Femur (tissue), 1 donor: Measurements from ENCODE around the gene HLCS.
"Not testable (repeated sequence)": the region's sequence is repeated elsewhere in the genome, so short reads cannot be mapped to it uniquely, and the experiment has no call there.

ENCODE experiments used
- DNase-seq: peaks from one replicate; pipeline ENCODE4 v3.0.0-alpha.2; 2017

HLCS gene

GRCh38 chr21:36966066-36966820 lies at the start of gene HLCS:
Gene HLCS, minus strand, starts transcription at chr21:36966669. Its CDS starts 31 bp downstream, at chr21:36966638.
- peak; percentile 80 for DNase-seq

DNA sequence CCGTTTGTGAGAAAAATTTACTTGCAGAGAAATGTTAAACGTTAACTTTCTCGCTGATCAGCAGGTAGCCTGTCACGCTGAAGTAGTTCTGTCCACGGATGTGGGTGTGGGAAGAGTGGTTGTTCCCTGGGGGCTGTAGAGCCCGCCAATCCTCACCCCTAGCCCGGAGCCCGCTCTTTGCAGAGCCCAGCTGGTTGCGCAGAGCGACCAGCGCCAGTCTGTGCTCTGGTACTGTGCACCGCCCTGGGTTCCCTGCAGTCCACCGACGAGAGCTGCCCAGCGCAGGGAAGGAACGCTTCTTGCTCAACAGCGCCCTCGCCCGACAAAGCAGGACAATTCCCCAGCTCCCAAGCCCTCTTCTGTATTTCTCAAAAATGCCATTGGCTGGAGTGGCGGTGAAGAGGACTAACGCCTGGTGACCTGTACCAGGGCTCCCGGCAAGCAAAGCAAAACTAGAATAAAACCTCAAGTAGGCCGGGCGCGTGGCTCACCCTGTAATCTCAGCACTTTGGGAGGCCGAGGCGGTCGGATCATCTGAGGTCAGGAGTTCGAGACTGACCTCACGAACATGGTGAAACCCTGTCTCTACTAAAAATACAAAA lies 43.4 kb upstream of the HLCS start:
- DNase-seq = peak; percentile 87

DNA sequence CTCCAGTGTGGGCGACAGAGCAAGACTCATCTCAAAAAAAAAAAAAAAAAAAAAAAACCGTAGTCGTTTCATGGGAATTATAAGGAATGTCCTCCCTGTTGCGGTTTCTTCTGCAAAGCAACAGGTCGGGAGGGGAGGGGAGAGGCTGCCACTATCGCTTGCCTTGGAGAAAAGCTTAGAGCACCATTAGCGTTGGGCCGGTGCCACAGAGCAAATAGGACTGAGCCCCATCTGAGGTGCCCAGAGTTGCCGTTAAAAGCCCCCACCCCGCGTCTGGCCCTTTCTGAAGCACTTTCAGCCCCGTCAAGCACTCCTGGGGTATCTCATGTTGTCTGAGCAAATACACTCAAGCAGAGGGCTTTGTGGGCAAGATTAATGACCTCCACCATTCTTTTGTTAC lies 42.3 kb upstream of the HLCS start:
- no peak for DNase-seq

DNA sequence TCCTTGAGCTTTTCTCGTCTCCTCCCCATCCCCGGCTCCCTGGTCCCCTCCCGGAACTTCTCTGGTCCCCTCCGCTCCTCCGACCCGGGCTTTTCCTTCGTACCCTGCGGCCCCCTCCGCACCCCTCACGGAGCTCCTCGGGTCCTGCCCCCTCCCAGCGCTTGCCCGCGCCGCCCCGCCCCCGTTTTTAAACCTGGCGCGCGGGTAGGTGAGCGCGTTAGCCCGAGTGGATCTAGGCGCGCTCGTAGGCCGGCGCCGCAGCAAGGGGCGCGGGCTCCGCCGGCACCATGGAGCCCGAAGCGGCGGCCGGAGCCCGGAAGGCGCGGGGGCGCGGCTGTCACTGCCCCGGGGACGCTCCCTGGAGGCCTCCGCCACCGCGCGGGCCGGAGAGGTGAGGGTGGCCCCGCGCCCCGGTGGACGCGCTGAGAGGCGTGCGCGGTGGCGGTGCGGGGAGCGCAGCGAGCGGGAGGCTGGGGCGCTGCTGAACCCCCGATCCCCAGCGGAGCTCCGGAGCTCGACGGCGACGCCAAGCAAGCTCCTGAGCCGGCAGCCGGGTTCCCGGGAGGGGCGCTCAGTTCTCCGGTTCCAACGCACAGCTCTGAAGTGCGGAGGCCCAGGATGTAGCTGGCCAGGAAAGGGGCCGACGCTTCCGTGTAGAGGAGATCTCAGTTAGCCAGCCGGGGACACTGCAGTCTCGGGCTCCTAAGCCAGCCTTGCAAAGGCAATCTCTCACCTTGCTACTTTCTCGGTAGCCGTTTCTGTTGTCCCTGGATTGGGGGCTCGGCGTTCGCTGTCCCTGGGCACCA lies 40.2 kb upstream of the HLCS start, which contains the start of gene RIPPLY3:
Gene RIPPLY3 (plus strand): TSS at position 217 of the 806 bp plus-strand sequence. CDS start 71 bp downstream, at position 288.
- DNase-seq = no peak

DNA sequence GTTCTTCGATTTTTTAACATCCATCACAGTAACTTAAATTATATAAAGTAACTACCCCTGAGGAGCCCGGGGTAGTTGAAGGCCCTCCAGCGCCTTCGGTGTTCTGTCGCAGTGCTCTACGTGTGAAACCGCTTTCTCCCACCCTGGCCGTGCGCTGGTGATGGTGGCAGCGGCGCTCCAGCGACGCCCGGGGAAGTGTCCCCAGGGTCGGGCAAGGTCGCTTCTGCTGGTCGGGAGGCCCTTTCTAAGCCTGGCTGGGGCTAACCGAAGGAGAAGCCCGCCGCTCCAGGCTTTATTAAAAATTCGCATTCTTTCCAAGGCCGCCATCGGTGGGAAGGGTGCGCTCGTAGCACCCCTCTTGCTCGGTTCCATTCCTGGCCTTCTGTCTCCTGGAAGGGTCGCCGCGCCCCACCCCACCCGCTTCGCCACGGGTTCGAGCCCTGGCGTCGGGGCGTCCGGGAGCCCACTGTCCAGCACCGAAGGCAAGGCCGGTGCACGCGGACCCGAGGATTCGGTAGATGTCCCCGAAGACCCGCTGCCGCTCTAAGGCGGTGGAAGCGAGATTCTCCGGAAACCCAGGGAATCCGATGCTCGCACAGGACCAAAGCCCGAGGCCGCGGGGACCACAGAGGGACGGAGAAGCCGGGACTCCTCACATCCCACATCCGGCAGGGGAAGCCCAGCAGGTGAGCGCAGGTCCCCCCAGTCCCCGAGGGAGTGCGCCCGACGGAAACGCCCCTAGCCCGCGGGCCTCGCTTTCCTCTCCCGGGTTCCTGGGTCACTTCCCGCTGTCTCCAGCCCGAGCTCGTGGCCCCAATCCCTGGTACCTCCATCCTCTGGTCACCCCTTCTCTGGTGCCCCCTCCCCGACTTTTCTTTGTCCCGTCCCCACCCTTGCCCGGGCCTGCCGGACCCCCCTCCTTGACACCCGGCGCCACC lies 39.3 kb upstream of the HLCS start:
- no peak for DNase-seq

DNA sequence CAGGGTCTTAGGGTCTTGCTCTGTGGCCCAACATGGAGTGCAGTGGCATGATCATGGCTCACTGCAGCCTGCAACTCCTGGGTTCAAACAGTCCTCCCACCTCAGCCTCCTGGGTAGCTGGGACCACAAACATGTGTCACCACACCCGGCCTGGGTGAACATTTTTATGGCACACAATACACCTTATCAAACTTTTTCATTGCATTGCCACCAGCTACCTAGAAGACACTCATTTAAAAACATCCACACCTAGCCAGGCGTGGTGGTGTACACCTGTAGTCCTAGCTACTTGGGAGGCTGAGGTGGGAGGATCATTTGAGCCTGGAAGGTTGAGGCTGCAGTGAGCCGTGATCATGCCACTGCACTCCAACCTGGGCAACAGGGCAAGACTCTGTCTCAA lies 37.4 kb upstream of the HLCS start:
- DNase-seq = not testable (repeated sequence)

DNA sequence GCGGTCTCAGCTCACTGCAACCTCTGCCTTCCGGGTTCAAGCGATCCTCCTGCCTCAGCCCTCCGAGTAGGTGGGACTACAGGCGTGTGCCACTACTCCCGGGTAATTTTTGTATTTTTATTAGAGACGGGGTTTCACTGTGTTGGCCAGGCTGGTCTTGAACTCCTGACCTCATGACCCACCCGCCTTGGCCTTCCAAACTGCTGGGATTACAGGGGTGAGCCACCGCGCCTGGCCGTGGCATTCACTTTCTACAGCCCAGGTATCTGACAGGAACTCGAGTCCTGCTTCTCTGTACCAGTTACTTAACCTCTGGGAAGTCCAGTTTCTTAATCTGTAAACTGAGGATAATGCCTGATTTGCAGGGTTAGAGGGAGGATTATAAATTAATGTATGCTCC lies 36.4 kb upstream of the HLCS start:
- not testable (repeated sequence) for DNase-seq

DNA sequence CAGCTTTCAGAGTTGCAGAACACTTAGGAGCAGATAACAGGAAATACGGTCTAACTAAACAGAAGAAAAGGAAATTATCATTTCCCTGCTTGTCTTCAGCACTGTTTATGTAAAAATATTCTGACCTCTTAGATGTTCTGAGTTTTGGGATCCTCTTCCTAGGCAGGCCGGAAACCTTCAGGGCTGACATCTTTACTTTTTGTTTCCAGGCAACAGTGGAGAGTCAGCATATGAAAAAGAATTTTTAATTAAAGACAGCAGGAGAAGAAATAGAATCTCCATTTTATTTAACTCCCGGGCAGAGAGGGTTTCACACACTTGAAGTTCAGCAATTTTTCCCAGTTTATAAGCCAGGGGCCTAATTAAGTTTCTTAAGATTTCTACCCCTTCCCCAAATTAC lies 35.0 kb upstream of the HLCS start:
- no peak for DNase-seq

DNA sequence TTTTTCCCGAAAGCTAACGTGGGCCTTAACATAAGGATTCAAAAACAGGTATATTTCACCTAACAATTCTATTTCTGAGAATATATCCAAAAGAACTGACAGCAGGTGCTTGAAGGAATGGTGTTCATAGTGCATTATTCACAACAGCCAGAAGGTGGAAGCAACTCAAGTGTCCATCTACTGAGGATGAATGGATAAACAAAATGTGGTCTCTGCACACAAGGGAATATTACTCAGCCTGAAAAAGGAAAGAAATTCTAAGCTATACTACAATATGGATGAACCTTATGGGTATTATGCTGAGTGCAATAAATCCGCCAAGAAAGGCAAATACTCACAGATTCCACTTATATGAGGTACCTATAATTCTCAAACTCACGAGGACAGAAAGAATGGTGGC lies 33.9 kb upstream of the HLCS start:
- no peak for DNase-seq

DNA sequence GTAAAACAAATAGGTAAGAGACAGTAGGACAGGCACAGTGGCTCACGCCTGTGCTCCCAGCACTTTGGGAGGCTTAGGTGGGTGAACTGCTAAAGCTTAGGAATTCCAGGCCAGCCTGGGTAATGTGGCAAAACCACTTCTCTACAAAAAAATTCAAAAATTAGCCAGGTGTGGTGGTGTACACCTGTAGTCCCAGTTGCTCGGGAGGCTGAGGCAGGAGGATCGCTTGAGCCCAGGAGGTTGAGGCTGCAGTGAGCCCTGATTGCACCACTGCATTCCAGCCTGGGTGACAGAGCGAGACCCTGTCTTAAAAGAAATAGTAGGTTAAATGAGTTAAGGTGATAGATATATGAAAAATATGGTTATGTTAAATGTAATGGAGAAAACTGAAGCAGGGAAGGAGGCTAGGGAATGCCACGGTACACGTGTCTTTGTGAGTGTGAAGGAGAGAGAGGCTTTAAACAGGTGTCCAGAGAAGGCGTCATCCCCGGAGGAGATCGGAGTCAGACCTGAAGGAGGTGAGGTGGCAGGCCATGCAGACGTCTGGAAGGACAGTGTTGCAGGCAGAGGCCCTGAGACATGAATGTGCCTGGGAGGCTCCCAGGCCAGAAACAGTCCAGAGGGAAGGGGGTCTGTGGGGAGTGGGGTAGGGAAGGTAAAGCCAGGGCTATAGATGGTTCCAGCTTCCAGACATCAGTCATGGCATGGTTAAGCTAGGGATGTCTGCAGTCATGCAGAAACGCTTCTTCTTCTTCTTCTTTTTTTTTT lies 32.8 kb upstream of the HLCS start:
- DNase-seq = no peak

DNA sequence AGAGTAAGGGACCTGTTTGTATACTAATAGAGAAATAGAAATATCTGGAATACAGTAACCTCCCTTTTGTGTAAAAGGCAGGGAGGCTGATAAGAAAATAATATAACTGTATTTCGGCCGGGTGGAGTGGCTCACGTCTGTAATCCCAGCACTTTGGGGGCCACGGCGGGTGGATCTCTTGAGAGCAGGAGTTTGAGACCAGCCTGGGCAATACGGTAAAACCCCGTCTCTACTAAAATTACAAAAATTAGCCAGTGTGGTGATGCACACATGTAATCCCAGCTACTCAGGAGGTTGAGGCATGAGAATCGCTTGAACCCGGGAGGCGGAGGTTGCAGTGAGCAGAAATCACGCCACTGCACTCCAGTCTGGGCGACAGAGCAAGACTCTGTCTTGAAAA lies 28.8 kb upstream of the HLCS start:
- DNase-seq = not testable (repeated sequence)

DNA sequence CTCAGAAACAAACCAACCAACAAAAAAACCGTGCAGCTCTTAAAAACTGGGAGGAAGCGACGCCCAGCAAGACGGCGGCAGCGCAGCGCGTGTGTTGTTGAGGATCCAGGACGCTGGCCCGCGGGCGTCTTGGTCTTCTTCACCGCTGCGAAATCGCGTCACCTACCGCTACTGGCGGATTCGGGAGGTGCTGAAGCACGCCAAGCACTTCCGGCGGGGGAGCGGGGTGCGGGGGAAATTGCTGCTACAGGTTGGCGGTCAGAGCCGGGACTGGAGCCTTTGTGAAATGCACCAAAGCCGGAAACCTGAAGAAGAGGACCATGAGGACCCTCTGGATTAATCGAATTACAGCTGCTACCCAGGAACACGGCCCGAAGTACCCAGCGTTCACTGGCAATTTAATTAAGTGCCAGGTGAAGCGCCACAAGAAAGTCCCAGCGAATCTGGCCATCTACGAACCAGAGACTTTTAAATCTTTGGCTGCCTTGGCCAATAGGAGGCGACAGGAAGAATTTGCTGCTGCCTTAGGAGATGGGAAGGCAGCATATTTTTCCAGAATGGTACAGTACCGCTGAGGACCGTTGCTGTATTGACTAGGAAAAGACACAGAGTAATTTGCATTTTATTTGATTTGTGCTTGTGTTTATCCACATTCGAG lies 28.2 kb upstream of the HLCS start:
- DNase-seq = no peak

GRCh38 chr21:36992671-36993070 lies 26.2 kb upstream of the HLCS start:
- DNase-seq = no peak

- no peak for DNase-seq
These were observed 24.2 kb upstream of the HLCS start for GRCh38 chr21:36990508-36991205.

DNA sequence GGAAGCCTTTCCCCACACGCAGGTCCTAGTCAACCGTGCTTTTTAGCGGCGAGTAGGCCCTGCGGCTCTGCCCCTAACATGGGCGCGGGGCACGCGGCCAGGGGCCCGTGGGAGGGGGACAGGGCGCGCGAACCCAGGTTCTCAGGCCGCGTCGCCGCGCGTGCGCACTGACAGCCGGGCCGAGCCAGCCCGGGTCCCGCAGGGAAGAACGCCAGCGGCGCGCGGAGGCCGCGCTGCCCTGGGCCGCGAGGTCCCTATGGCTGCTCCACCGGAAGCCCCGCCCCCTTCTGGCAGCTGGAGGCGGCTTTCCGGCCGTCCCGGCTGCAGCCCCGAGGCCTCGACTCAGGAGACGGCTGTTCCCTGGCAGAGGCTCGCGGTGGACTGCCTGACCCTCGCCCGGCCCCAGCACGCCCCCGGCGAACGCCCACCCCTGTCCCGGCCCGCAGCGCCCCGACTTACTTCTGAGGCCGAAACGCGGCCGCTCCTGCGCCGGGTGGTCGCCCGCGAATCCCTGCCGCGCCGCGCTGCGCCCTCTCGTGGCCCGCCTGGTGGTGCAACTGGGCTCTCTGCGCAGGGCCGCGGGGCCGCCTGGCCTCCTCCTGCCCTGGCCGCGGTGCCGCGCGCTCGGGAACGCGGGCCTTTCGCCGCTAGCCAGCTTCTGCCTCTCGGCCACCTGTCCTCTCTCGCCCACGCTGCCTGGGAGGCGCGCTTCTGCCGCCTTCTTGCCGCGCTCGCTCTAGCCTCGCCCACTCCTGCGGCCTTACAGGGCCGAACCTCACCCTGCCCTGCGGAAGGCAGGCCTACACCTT lies 23.4 kb upstream of the HLCS start:
- peak; percentile 95 for DNase-seq

- DNase-seq = not testable (repeated sequence)
These were observed 22.8 kb upstream of the HLCS start for GRCh38 chr21:36989199-36989698.

DNA sequence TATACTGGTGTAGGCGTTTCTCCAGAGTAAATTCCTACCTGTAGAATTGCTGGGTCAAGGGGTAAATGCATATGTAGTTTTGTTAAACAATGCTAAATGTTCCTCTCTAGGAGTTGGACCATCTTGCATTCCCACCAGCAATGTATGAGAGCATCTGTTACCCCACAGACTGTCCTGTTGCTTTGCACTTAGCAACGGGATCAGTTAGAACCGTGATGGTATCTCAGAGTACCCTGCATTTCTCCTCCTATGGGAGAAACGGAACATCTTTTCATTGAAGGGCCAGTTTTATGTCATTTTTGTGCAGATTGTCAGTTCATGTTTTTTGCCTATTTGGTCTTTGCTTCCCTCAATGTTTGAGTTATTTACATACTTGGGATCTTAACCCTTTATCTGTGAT lies 22.1 kb upstream of the HLCS start:
- DNase-seq = no peak

- DNase-seq = no peak
These were observed 21.4 kb upstream of the HLCS start for GRCh38 chr21:36987845-36988244.
